K562 (cell line): ENCODE measurements around the gene DGLUCY. TPM values are rescaled to one million over a fixed set of nuclear protein-coding genes. Genes with fewer than 3 reads are reported as not detected.

ENCODE experiments used
- ATAC-seq: fragments of 200-7000 bp; cut with Tn5 transposase; 3 replicates; pipeline ENCODE4 v1.9.1; 2020; ENCODE audit warnings: moderate library complexity
- BruUV-seq: library from RNA; stranded (reverse); fragments of 400-500 nt; replicated peaks from 2 replicates; lab custom pipeline; 2021; lab: Mats Ljungman, UMichigan
- CTCF ChIA-PET: fragments of 300-600 bp; formaldehyde crosslinking; extraction: SDS; loops from one replicate; lab custom pipeline; 2021; ENCODE audit warnings: low intra/inter-chr PET ratio; lab: Yijun Ruan, JAX
- POLR2A ChIA-PET: fragments of 300-600, 350-650 bp; sonication (Branson Sonifier 250); formaldehyde crosslinking; extraction: SDS; loops from one replicate; lab custom pipeline; 2021; ENCODE audit warnings: antibody characterized with exemption, inconsistent platforms; lab: Yijun Ruan, JAX
- DNase-seq, 4 experiments: peaks; one replicate each; pipeline versions ENCODE4 v3.0.0 to v3.0.0-alpha.2; 2011 to 2018; ENCODE audit warnings: low spot score in 3 of 4, mixed read lengths in 3 of 4; ENCODE audit errors: extremely low read depth in 1 of 4
- FAIRE-seq: peaks from 2 replicates; lab custom pipeline; 2011; peaks lifted over from hg19 to GRCh38; lab: Jason Lieb, UNC
- H2AFZ ChIP-seq: 2 replicates; pipeline ENCODE4 v1.6.0; 2011; ENCODE audit warnings: low read depth, low read length, control low read depth, inconsistent platforms
- H3K27ac ChIP-seq: fragments of 200-600 bp; 3 replicates; pipeline ENCODE4 v1.8.0; 2011; ENCODE audit warnings: low read depth, mild to moderate bottlenecking, control low read depth, inconsistent platforms, low read length, moderate library complexity, mixed read lengths; ENCODE audit errors: extremely low read depth
- H3K27me3 ChIP-seq, 2 experiments: fragments of 300-600 bp in 1 of 2; 2 replicates in 1 of 2; 3 replicates in 1 of 2; pipeline versions ENCODE4 v1.6.0 to v1.8.0; 2011; ENCODE audit warnings: inconsistent platforms in 2 of 2, low read length in 2 of 2, mild to moderate bottlenecking in 1 of 2, mixed read lengths in 1 of 2, moderate library complexity in 1 of 2; ENCODE audit not compliant: control insufficient read depth in 2 of 2, insufficient read depth in 2 of 2
- H3K36me3 ChIP-seq: fragments of 300-600 bp; 3 replicates; pipeline ENCODE4 v1.8.0; 2011; ENCODE audit warnings: mild to moderate bottlenecking, low read length, inconsistent platforms; ENCODE audit not compliant: control insufficient read depth, insufficient read depth
- H3K4me1 ChIP-seq, 2 experiments: fragments of 200-600 bp in 1 of 2; replicated peaks in 1 of 2; 2 replicates in 1 of 2; 3 replicates in 1 of 2; pipeline versions ENCODE4 v1.5.1 to v1.8.0; 2011; ENCODE audit warnings: inconsistent platforms in 2 of 2, low read length in 2 of 2, mild to moderate bottlenecking in 1 of 2, mixed read lengths in 1 of 2, moderate library complexity in 1 of 2; ENCODE audit not compliant: control insufficient read depth in 2 of 2, insufficient read depth in 2 of 2
- H3K4me2 ChIP-seq: 2 replicates; pipeline ENCODE4 v1.6.1; 2011; ENCODE audit warnings: low read length, control low read depth, inconsistent platforms, mixed read lengths; ENCODE audit not compliant: insufficient read depth
- H3K4me3 ChIP-seq: fragments of 200-600 bp; sonication (generic), shearing (Covaris generic); 2 replicates; pipeline ENCODE4 v1.5.1; 2016; ENCODE audit warnings: control low read depth, inconsistent platforms
- H3K79me2 ChIP-seq: fragments of 200-600 bp; 3 replicates; pipeline ENCODE4 v1.8.0; 2011; ENCODE audit warnings: low read length, inconsistent platforms; ENCODE audit not compliant: control insufficient read depth, insufficient read depth
- H3K9ac ChIP-seq, 2 experiments: 2 replicates each; pipeline versions ENCODE4 v1.6.0 to v1.6.1; 2011; ENCODE audit warnings: low read depth in 2 of 2, low read length in 2 of 2, control low read depth in 1 of 2, inconsistent platforms in 1 of 2, mild to moderate bottlenecking in 1 of 2, mixed read lengths in 1 of 2; ENCODE audit not compliant: insufficient read depth in 1 of 2
- H3K9me1 ChIP-seq: one replicate; pipeline ENCODE4 v1.6.0; 2011; ENCODE audit warnings: inconsistent platforms, mild to moderate bottlenecking, low read length, moderate library complexity; ENCODE audit not compliant: control insufficient read depth, insufficient read depth
- H3K9me3 ChIP-seq: replicated peaks from 2 replicates; pipeline ENCODE4 v1.5.1; 2011; ENCODE audit warnings: low read depth, low read length, inconsistent platforms; ENCODE audit not compliant: control insufficient read depth, insufficient read depth
- H4K20me1 ChIP-seq: replicated peaks from 2 replicates; pipeline ENCODE4 v1.6.1; 2011; ENCODE audit warnings: low read length, inconsistent platforms, mixed read lengths; ENCODE audit not compliant: control insufficient read depth, insufficient read depth
- ATF1 ChIP-seq, 2 experiments: fragments of 450-650 bp in 1 of 2; IDR thresholded peaks; 2 replicates each; pipeline ENCODE4 v1.6.1; 2016; ENCODE audit warnings: missing compliant biosample characterization in 1 of 2, missing genetic modification characterization in 1 of 2
- CAMTA2 ChIP-seq: fragments of 250-450 bp; sonication (Bioruptor Pico); conservative IDR thresholded peaks from 2 replicates; pipeline ENCODE4 v1.5.1; 2022
- CHD2 ChIP-seq: IDR thresholded peaks from 2 replicates; pipeline ENCODE4 v1.6.1; 2011; ENCODE audit warnings: low read depth, low read length
- HNRNPK ChIP-seq: fragments of 200-400 bp; formaldehyde crosslinking; IDR thresholded peaks from one replicate; pipeline ENCODE4 v1.6.1; 2018; ENCODE audit warnings: mild to moderate bottlenecking, low read depth, low read length; ENCODE audit not compliant: poor library complexity, severe bottlenecking
- MEF2D ChIP-seq: conservative IDR thresholded peaks from 2 replicates; pipeline ENCODE4 v1.6.1; 2016; ENCODE audit warnings: low read depth, missing genetic modification characterization, missing compliant biosample characterization
- NR1H2 ChIP-seq: sonication (generic); formaldehyde crosslinking; IDR thresholded peaks from 2 replicates; pipeline ENCODE4 v1.4.0; 2020; ENCODE audit warnings: mild to moderate bottlenecking, missing genetic modification reagents
- NR3C1 ChIP-seq: sonication (generic); formaldehyde crosslinking; IDR thresholded peaks from 2 replicates; pipeline ENCODE4 v1.8.1; 2022; ENCODE audit warnings: missing genetic modification reagents
- U2AF2 ChIP-seq: fragments of 200-400 bp; formaldehyde crosslinking; optimal IDR thresholded peaks from 2 replicates; pipeline ENCODE3; 2017; ENCODE audit warnings: low read depth, mild to moderate bottlenecking, low read length
- ZNF12 ChIP-seq: sonication (generic); formaldehyde crosslinking; IDR thresholded peaks from 2 replicates; pipeline ENCODE4 v1.4.0; 2020; ENCODE audit warnings: mild to moderate bottlenecking, missing genetic modification reagents
- ZNF436 ChIP-seq: fragments of 250-450, 450-650 bp; sonication (Bioruptor Pico); formaldehyde crosslinking; IDR thresholded peaks from 2 replicates; pipeline ENCODE4 v1.7.0; 2020; ENCODE audit warnings: mild to moderate bottlenecking
- WGBS: fragments of 100-300 bp; shearing (Covaris generic); methylation state at CpG from one replicate; pipeline ENCODE4 v1.1.6; 2016; ENCODE audit warnings: low coverage, mixed read lengths; ENCODE audit not compliant: insufficient coverage; ENCODE audit errors: missing lambda C conversion rate; 5-methylcytosine and 5-hydroxymethylcytosine counted together
- in situ Hi-C: fragments of 300-500 bp; cut with MboI; formaldehyde crosslinking; loops from 4 replicates; pipeline ENCODE4 v1.15.0; 2018; ENCODE audit warnings: inconsistent platforms, mixed read lengths
- intact Hi-C: fragments of 100-400 bp; cut with micrococcal nuclease; formaldehyde crosslinking; loops from 2 replicates; pipeline ENCODE4 v1.14.2; 2022
- polyA plus RNA-seq, 8 experiments: library from polyadenylated mRNA; depleted of rRNA in 4 of 8; stranded (reverse) in 5 of 8; unstranded in 3 of 8; fragments of >200 nt; fragmentation: Nextera tagmentation in 2 of 8; fragmentation: Illumina TruSeq in 1 of 8; extraction: Ambion mirVana in 2 of 8; extraction: Trizol in 1 of 8; gene quantifications; 2 replicates each; pipeline versions ENCODE4 v1.2.1 to v1.2.3, GENCODE V29; 2011 to 2014; ENCODE audit warnings: inconsistent platforms in 1 of 8, missing spikeins in 1 of 8
- total RNA-seq, 7 experiments: library from RNA; depleted of rRNA in 6 of 7; stranded (reverse); fragments of >200 nt in 6 of 7; fragmentation: Illumina TruSeq in 2 of 7; extraction: Trizol in 2 of 7; gene quantifications; 2 replicates each; pipeline versions ENCODE4 v1.2.1 to v1.2.3, GENCODE V29; 2011 to 2021; ENCODE audit warnings: low replicate concordance in 1 of 7
- TF ChIP-seq, protein P1 (sequence below): IDR thresholded peaks from 2 replicates; pipeline ENCODE4 v1.6.1; 2011; ENCODE audit warnings: borderline replicate concordance, low read depth, mild to moderate bottlenecking, moderate library complexity, low read length; ENCODE audit not compliant: insufficient read depth, poor library complexity, severe bottlenecking
- TF ChIP-seq, protein P2 (sequence below): fragments of 200-800 bp; sonication (Bioruptor generic); IDR thresholded peaks from 2 replicates; pipeline ENCODE4 v1.6.1; 2017; ENCODE audit warnings: missing genetic modification characterization, missing compliant biosample characterization

DGLUCY gene
- total and polyA plus RNA-seq, 9 of the 15 experiments (the other 6 are each of a cell fraction or from before 2014, with no cell fraction given): 9.9 to 28.4 (median 21.0) TPM

DNA sequence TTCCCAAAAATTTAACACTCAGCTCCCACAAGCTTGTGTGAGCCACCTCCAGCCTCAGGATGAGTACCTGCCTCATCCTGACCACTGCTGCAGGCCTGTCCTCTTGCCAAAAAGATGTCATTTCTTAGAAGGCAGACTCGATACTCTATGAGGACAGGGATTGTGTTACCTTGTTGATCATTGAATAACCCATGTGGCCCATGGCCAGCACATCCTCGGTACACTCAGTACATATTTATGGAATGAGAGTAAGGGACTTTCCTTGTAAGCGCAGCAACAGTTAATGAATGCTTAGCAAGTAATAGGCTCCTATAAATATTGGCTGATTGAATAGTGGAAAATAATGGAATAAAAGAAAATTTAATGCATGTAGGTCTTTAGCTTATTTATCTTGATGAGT, 15.3 kb upstream of the DGLUCY start:
- TF ChIP-seq, protein P1, sequence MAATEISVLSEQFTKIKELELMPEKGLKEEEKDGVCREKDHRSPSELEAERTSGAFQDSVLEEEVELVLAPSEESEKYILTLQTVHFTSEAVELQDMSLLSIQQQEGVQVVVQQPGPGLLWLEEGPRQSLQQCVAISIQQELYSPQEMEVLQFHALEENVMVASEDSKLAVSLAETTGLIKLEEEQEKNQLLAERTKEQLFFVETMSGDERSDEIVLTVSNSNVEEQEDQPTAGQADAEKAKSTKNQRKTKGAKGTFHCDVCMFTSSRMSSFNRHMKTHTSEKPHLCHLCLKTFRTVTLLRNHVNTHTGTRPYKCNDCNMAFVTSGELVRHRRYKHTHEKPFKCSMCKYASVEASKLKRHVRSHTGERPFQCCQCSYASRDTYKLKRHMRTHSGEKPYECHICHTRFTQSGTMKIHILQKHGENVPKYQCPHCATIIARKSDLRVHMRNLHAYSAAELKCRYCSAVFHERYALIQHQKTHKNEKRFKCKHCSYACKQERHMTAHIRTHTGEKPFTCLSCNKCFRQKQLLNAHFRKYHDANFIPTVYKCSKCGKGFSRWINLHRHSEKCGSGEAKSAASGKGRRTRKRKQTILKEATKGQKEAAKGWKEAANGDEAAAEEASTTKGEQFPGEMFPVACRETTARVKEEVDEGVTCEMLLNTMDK: no peak
- TF ChIP-seq MEF2D (tag): no peak
- no peak for TF ChIP-seq U2AF2
- no peak for TF ChIP-seq ZNF436
- TF ChIP-seq HNRNPK: no peak
- TF ChIP-seq CAMTA2 (CRISPR knock-in tag): no peak
- TF ChIP-seq CHD2: no peak
- no peak for TF ChIP-seq NR1H2 (CRISPR knock-in tag)
- TF ChIP-seq, protein P2, sequence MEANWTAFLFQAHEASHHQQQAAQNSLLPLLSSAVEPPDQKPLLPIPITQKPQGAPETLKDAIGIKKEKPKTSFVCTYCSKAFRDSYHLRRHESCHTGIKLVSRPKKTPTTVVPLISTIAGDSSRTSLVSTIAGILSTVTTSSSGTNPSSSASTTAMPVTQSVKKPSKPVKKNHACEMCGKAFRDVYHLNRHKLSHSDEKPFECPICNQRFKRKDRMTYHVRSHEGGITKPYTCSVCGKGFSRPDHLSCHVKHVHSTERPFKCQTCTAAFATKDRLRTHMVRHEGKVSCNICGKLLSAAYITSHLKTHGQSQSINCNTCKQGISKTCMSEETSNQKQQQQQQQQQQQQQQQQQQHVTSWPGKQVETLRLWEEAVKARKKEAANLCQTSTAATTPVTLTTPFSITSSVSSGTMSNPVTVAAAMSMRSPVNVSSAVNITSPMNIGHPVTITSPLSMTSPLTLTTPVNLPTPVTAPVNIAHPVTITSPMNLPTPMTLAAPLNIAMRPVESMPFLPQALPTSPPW (CRISPR knock-in tag): no peak
- no peak for TF ChIP-seq ATF1 (CRISPR knock-in tag; IDR thresholded peaks at IDR 0.05)
- TF ChIP-seq ATF1 (tag; IDR thresholded peaks at IDR 0.05): no peak
- TF ChIP-seq ZNF12 (CRISPR knock-in tag): no peak
- no peak for TF ChIP-seq NR3C1 (CRISPR knock-in tag)
- CTCF ChIA-PET: no interaction called here
- BruUV-seq: no TSS peak
- no peak for ATAC-seq
- in situ Hi-C loops (no loop called here), intact Hi-C loops (no loop called here)
- H3K9ac ChIP-seq: no peak overlapping the region
- no peaks in the 10 kb centered on the region for H3K9me3 ChIP-seq
- no peak overlapping the region for H2AFZ ChIP-seq
- H3K9me1 ChIP-seq: no peaks in the 10 kb centered on the region
- H3K79me2 ChIP-seq: no peaks in the 10 kb centered on the region
- H3K4me1 ChIP-seq: no peaks in the 10 kb centered on the region; a peak in 2 of 5 replicates
- no peak for DNase-seq
- no peak overlapping the region for H3K27ac ChIP-seq
- H4K20me1 ChIP-seq: no peaks in the 10 kb centered on the region
- peaks cover 5 to 22% of the 10 kb centered on the region in 2 experiments; a peak in 4 of 5 replicates for H3K27me3 ChIP-seq
- no peak for FAIRE-seq
- no peak overlapping the region for H3K4me3 ChIP-seq
- no peaks in the 10 kb centered on the region for H3K36me3 ChIP-seq
- POLR2A ChIA-PET: interaction anchor here (1.1 kb wide), 1 partner anchor 16 kb away, joined by 3 read pairs; no protein-coding TSS in a partner anchor
- WGBS: 53% methylated on average over 3 of the region's 3 CpGs
- H3K4me2 ChIP-seq: no peak overlapping the region
